ENCODE data around the gene GBA3. TPM values are rescaled to one million over a fixed set of nuclear protein-coding genes. Genes with fewer than 3 reads are reported as not detected.

GBA3 gene
- polyA plus RNA-seq, 2 of the 4 experiments (the other 2 are of a cell fraction), result not detected

DNA sequence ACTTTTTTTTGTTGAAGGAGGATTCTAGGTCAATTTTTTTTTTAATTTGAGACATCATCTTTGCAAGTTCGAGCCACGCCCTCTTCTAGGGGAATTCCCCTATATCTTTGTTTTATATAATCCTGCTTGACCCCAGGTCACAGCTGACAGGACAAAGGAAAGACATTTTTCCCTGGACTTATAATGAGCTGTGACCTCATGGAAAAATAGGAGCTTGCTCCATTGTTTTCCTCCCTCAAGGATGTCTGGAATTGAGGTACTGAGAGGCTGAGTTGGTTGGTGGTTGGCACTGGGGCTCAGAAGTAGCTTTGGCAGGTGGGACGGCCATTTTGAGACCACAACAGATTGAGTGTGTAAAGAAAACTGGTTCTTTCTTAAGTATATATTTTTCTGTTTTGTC lies 49.0 kb downstream of the GBA3 start:
- TF ChIP-seq HEYL (CRISPR knock-in tag; IDR thresholded peaks at IDR 0.05), result no peak
- TF ChIP-seq, protein P1, sequence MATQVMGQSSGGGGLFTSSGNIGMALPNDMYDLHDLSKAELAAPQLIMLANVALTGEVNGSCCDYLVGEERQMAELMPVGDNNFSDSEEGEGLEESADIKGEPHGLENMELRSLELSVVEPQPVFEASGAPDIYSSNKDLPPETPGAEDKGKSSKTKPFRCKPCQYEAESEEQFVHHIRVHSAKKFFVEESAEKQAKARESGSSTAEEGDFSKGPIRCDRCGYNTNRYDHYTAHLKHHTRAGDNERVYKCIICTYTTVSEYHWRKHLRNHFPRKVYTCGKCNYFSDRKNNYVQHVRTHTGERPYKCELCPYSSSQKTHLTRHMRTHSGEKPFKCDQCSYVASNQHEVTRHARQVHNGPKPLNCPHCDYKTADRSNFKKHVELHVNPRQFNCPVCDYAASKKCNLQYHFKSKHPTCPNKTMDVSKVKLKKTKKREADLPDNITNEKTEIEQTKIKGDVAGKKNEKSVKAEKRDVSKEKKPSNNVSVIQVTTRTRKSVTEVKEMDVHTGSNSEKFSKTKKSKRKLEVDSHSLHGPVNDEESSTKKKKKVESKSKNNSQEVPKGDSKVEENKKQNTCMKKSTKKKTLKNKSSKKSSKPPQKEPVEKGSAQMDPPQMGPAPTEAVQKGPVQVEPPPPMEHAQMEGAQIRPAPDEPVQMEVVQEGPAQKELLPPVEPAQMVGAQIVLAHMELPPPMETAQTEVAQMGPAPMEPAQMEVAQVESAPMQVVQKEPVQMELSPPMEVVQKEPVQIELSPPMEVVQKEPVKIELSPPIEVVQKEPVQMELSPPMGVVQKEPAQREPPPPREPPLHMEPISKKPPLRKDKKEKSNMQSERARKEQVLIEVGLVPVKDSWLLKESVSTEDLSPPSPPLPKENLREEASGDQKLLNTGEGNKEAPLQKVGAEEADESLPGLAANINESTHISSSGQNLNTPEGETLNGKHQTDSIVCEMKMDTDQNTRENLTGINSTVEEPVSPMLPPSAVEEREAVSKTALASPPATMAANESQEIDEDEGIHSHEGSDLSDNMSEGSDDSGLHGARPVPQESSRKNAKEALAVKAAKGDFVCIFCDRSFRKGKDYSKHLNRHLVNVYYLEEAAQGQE (IDR thresholded peaks at IDR 0.05), result no peak
- no peak for TF ChIP-seq MAFK (IDR thresholded peaks at IDR 0.05; ENCODE audit: partially characterized antibody)
- TF ChIP-seq EP300 (IDR thresholded peaks at IDR 0.05), result no peak
- TF ChIP-seq POLR2A (IDR thresholded peaks at IDR 0.05; ENCODE audit: low read length), result no peak
- TF ChIP-seq ZC3H11A (IDR thresholded peaks at IDR 0.05), result no peak
- TF ChIP-seq, protein P2, sequence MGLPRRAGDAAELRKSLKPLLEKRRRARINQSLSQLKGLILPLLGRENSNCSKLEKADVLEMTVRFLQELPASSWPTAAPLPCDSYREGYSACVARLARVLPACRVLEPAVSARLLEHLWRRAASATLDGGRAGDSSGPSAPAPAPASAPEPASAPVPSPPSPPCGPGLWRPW (IDR thresholded peaks at IDR 0.05), result no peak
- no peak for TF ChIP-seq GATA3 (IDR thresholded peaks at IDR 0.05; ENCODE audit: borderline replicate concordance)
- TF ChIP-seq ZFP36 (IDR thresholded peaks at IDR 0.05; ENCODE audit: borderline replicate concordance, partially characterized antibody), result no peak
- TF ChIP-seq, protein P3, sequence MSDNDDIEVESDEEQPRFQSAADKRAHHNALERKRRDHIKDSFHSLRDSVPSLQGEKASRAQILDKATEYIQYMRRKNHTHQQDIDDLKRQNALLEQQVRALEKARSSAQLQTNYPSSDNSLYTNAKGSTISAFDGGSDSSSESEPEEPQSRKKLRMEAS (IDR thresholded peaks at IDR 0.05), result no peak
- TF ChIP-seq HOXB5 (CRISPR knock-in tag; IDR thresholded peaks at IDR 0.05), result no peak
- TF ChIP-seq FOSB (CRISPR knock-in tag; IDR thresholded peaks at IDR 0.05), result no peak
- ChIA-PET CTCF (interaction anchor here (0.5 kb wide), 1 partner anchor 1681 kb away, joined by 3 read pairs; no protein-coding TSS in a partner anchor), POLR2A (no interaction called here)
- ATAC-seq (no peak), DNase-seq (ENCODE audit: low read depth in 1 of 2, low spot score in 1 of 2) (no peak), FAIRE-seq (no peak)
- WGBS (ENCODE audit: missing lambda C conversion rate), result 1% methylated on average over 3 of the region's 3 CpGs
- Histone ChIP-seq H3K27ac (no peak overlapping the region), H3K4me1 (no peaks in the 10 kb centered on the region), H3K4me3 (no peak overlapping the region), H3K4me2 (no peak overlapping the region), H3K9me3 (no peaks in the 10 kb centered on the region)

DNA sequence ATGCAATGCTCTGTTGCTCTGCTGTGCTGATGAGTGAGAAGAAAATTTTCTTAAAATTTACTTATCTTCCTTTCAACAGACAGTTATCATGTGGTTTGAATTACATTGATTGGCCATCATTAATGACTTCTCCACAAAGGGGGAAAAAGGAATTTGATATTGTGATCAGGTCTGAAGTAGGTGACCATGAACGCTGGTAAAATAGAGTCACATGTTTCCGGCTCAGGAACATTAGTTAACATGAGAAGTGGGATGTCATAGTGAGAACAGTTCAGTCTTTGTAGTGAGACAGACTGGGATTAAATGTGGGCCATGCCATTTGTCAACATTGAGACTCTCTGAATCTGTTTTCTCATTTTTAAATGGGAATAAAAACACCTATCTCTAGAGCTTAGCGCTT lies 50.6 kb downstream of the GBA3 start:
- Histone ChIP-seq H3K9me3 (no peaks in the 10 kb centered on the region), H3K27ac (no peak overlapping the region), H3K4me3 (no peak overlapping the region), H3K4me2 (no peak overlapping the region), H3K4me1 (no peaks in the 10 kb centered on the region)
- ATAC-seq (no peak), FAIRE-seq (no peak), DNase-seq (ENCODE audit: low read depth in 1 of 2, low spot score in 1 of 2) (no peak)
- POLR2A ChIA-PET, result no interaction called here
- CTCF ChIA-PET, result no interaction called here
- WGBS (ENCODE audit: missing lambda C conversion rate), result 17% methylated on average over 3 of the region's 3 CpGs
- TF ChIP-seq, protein P3 (IDR thresholded peaks at IDR 0.05), result no peak
- no peak for TF ChIP-seq CEBPB (IDR thresholded peaks at IDR 0.05)
- TF ChIP-seq, protein P4, sequence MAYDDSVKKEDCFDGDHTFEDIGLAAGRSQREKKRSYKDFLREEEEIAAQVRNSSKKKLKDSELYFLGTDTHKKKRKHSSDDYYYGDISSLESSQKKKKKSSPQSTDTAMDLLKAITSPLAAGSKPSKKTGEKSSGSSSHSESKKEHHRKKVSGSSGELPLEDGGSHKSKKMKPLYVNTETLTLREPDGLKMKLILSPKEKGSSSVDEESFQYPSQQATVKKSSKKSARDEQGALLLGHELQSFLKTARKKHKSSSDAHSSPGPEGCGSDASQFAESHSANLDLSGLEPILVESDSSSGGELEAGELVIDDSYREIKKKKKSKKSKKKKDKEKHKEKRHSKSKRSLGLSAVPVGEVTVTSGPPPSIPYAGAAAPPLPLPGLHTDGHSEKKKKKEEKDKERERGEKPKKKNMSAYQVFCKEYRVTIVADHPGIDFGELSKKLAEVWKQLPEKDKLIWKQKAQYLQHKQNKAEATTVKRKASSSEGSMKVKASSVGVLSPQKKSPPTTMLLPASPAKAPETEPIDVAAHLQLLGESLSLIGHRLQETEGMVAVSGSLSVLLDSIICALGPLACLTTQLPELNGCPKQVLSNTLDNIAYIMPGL (CRISPR knock-in tag; IDR thresholded peaks at IDR 0.05; ENCODE audit: borderline replicate concordance), result no peak
- TF ChIP-seq RFX5 (IDR thresholded peaks at IDR 0.05), result no peak
- TF ChIP-seq NR3C1 (IDR thresholded peaks at IDR 0.05), result no peak
- TF ChIP-seq, protein P1 (IDR thresholded peaks at IDR 0.05), result no peak
- TF ChIP-seq, protein P5, sequence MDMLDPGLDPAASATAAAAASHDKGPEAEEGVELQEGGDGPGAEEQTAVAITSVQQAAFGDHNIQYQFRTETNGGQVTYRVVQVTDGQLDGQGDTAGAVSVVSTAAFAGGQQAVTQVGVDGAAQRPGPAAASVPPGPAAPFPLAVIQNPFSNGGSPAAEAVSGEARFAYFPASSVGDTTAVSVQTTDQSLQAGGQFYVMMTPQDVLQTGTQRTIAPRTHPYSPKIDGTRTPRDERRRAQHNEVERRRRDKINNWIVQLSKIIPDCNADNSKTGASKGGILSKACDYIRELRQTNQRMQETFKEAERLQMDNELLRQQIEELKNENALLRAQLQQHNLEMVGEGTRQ (IDR thresholded peaks at IDR 0.05), result no peak
- no peak for TF ChIP-seq FOXS1 (CRISPR knock-in tag; IDR thresholded peaks at IDR 0.05)
- no peak for TF ChIP-seq KDM5A (IDR thresholded peaks at IDR 0.05)
- TF ChIP-seq, protein P6, sequence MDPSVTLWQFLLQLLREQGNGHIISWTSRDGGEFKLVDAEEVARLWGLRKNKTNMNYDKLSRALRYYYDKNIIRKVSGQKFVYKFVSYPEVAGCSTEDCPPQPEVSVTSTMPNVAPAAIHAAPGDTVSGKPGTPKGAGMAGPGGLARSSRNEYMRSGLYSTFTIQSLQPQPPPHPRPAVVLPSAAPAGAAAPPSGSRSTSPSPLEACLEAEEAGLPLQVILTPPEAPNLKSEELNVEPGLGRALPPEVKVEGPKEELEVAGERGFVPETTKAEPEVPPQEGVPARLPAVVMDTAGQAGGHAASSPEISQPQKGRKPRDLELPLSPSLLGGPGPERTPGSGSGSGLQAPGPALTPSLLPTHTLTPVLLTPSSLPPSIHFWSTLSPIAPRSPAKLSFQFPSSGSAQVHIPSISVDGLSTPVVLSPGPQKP (IDR thresholded peaks at IDR 0.05; ENCODE audit: low read depth, low read length), result no peak

Data from A549 (cell line).